ENCODE data around the gene DUSP12.

DNA sequence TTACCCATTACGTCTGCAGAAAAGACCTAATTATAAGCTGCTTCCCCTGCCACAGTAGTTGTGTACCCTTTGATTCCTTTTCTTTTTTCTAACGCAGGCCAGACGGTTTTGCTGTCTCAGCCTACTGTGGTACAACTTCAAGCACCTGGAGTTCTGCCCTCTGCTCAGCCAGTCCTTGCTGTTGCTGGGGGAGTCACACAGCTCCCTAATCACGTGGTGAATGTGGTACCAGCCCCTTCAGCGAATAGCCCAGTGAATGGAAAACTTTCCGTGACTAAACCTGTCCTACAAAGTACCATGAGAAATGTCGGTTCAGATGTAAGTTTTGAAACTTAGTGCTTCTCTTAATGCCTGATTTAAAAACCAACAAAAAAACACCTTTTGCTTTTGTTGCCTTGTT, 52.4 kb downstream of the DUSP12 start:
- no peak for TF ChIP-seq MTF1 (CRISPR knock-in tag; IDR thresholded peaks at IDR 0.05; ENCODE audit: borderline replicate concordance)
- TF ChIP-seq NFRKB (IDR thresholded peaks at IDR 0.05; ENCODE audit: low read depth) = no peak
- no peak for TF ChIP-seq FOXA1 (IDR thresholded peaks at IDR 0.05; ENCODE audit: borderline replicate concordance)
- no peak for TF ChIP-seq FOXK2 (conservative IDR thresholded peaks at IDR 0.05 in 1 of 2, IDR thresholded peaks at IDR 0.05 in 1 of 2; ENCODE audit: low read depth in 2 of 2)
- no peak for TF ChIP-seq TCF7L2 (IDR thresholded peaks at IDR 0.05; ENCODE audit: low read depth, low read length)
- TF ChIP-seq SIN3A (IDR thresholded peaks at IDR 0.05; ENCODE audit: borderline replicate concordance in 2 of 2, control insufficient read depth in 1 of 2, low read depth in 2 of 2, low read length in 2 of 2) = no peak
